Smooth muscle cell of the brain vasculature (primary cell): ENCODE data around the gene ACSS1.

ENCODE experiments used
- DNase-seq: peaks from one replicate; pipeline ENCODE4 v3.0.0-alpha.2; 2012; ENCODE audit warnings: low read depth, low spot score

The ACSS1 gene

DNA sequence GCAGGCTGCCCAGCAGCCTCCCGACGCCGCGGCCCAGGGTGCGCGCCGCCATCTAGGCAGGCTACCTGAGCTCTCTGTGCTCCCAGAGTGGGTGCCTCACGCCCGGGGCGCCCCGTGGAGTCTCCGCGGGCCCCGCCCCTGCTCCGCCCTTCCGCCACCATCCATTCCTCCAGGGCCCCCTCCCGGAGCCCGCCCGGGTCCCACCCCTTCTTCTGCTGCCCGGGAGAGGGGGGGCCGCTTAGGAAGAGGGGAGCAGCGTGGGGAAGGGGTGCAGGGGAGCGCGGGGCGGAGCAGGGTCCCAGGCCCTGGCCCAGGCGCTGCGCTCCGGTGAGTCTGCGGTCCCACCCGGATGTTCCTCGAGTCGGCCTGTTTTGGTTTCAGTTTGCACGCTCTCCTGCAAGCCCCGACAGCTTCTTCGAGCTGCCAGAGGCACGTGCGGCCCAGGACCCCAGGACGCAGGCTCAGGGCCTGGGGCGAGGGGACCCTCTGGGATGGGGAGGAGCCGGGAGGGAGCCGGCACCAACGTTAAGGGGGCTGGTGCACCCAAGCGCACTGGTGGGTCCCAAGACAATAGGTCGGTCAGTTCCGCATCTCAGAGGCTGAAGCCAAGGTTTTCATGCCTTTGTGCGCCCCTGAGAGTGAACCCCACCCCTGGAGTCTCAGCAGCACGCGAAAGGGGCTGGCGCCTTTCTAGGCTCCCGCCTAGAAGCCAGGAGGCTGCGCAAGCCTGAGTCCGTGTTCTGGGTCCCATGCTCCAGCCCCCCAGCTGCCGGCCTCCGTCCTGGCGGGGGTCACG is at the start of gene ACSS1:
TSS of gene ACSS1 (minus strand) at position 89 of the 796 bp plus-strand sequence. CDS start at position 52, 37 bp downstream.
- DNase-seq, result no peak

DNA sequence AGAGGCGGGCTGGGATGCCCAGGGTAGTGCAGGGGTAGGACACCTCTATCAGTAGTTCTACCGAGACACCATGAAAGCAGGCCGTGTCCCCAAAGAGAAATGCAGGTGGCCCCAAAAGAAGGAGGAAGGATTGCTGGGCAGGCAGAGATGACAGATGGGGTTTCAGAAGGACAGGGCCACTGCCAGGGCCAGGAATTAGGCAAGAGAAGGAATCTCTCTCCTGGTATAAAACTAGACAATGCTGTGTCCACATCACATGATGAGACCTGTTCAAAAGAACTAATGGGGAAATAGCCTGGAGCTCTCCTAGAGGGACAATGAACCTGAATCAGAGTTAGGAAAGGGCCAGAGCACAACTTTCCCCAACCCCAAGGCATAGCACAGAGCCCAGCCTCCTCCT is 45.6 kb upstream of the ACSS1 start:
- no peak for DNase-seq

DNA sequence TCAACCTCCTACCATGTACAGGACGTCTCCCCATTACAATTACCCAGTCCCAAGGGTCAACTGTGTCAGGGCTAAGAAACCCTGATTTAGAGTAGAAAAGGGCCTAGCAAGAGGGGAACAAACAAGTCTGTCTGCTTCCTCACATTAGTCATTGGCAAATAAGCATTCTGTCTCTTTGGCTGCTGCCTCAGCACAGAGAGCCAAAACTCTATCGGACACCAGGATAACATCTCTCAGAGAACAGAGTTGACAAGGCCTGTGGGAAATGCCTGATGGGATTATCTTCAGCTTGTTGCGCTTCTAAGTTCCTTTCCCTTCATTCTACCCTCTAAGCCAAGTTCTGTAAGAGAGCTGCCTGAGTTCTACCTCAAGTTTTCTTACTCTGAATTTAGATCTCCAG is 43.0 kb upstream of the ACSS1 start:
- no peak for DNase-seq

DNA sequence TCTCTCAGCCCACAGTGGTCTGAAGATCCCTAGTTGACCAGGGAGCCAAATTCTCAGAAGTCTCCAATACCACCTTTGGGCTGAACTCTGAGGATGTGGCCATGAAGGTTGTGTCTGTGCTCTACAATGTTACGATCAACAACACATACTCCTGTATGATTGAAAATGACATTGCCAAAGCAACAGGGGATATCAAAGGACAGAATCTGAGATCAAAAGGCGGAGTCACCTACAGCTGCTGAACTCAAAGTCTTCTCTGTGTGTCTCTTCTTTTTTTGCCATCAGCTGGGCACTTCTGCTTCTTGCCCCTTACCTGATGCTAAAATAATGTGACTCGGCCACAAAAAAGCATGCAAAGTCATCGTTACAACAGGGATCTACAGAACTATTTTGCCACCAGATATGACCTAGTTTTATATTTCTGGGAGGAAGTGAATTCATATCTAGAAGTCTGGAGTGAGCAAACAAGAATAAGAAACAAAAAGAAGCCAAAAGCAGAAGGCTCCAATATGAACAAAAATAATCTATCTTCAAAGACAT is 41.7 kb upstream of the ACSS1 start:
- DNase-seq, result no peak

DNA sequence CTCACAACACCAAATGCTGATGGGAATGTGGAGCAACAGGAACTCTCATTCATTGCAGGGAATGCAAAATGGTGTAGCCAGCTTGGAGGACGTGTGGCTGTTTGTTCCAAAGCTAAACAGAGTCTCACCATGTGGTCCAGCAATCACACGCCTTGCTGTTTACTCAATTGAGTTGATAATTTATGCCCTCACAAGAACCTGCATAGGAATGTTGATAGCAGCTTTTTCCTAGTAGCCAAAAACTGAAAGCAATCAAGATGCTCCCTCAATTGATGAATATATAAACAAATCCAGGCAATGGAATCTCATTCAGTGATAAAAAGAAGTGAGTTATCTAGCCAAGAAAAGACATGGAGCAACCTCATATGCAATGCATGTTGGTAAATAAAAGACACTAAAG is 39.6 kb upstream of the ACSS1 start:
- no peak for DNase-seq

DNA sequence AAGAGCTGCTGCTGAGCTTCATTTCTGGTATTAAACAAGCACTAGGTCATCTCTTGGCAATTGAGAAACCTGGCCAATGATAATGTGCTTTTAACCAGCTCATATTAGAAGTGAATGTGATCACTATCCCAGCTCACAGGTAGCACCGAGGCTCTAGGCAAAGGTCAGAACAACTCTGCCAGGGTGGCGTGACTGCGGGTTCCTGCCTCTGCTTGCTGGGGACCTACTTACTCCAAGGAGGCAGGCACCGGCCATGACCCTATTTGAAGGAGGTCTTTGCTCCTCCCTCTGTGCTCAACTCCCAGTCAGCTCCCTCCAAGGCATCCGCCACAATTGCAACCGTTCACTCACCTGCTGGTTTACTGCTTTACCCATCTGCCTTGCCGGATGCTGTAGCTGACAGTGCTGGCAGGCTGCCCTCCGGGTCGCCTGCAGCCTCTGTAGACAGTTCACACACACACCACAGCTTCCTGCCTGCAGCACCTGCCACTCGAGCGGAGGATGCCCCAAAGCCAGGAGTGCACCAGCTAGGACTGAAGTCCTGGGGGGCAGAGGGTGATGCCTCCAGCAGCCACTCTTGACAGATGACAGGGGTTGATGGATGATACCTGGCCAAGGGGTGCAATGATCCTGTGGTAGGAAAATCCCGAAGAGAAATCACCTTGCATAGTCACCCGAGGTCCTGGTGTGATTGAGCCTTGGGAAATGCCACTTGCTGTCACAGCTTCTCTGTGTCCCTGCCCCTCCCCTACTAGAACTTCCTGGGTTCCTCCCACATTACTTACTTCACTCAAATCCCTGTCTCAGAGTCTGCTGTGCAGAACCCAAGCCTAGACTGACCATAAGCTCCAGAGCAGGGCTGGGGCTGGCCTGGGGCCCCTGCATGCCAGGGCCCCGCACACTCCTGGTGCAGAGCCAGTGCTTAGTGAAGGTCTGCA is 32.8 kb upstream of the ACSS1 start:
- no peak for DNase-seq

DNA sequence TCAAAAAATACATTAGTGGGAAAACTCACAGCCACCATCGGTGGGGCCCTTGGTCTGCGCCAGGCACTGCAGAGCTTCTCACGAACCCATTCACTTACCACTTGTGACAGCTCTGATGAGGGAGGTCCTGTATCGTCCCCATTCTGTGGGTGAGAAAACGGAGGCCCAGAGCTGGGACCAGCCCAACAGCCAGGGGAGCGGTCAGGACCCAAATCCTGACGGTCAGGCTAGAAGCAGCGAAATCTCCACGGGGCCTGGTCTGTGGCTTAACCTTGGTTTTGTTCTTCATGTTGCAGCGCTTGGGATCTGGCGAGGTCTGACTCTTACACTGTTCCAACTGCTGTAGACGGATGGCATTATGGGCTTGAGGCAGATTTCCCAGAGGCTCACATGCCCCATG is 31.7 kb upstream of the ACSS1 start:
- no peak for DNase-seq

DNA sequence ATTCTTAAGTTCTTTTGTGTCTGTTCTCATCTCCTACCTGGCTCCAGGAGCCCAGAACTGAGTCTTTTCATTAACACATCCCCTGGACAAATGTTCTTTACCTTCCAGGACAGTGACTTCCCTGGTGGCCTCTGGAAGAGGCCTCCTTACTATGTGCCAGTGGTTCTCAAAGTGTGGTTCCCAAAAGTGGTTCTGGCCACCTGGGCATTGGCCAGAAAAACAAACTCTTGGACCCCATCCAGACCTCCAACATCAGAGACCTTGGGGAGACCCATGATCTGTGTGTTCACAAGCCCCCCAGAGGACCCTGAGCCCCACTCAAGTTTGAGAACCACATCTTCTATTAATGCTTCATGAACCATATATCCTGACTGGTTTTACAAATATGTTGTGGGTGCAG is 31.2 kb upstream of the ACSS1 start:
- no peak for DNase-seq

DNA sequence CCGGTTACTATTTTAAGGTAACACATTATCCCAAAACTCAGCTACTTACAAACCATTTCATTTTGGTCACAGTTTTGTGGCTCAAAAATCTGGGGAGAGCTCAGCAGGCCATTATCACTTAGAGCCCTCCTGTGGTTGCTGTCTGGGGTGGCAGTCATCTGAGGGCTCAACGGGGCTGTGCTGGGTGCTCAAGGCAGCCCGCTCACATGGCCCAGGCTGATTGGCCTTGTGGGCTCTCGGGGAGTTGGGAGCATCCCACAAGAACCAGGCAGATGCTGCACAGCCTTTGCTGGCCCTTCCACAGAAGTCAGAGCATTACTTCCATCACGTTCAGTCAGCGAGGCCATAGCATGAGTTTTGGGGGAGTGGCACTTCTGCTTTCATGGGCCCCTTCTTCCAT is 30.3 kb upstream of the ACSS1 start:
- DNase-seq, result no peak

DNA sequence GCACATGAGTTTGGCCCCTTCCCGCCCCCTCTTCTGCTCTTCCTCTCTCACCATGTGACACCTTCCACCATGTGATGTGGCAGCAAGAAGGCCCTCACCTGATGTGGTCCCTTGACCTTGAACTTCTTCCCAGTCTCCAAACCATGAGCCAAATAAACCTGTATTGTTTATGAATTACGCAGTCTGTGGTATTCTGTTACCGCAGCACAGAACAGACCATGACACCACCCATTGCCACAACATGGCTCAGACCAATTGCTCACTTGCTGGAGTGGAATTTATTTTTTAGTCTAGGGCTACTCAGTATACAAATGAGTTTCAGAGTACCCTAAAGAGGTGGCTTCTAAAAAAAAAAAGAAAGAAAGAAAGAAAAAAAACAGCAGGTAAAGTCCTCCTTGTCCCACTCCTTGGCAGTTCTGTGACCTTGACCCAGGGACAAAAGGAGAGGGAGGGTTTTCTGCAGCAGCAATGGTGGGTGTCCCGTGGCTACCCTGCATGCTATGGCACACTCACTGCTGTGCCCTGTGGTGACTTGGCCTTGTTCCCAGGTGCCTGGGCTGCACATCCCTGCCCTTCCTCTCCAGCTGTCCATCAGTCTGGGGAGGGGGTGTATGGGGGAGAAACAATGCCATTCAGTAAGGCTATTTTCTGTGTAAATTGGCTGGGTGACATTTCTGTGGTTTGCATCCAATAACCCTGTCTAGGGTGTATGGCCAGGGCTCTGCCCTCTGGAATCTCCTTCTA is 29.4 kb upstream of the ACSS1 start:
- no peak for DNase-seq

DNA sequence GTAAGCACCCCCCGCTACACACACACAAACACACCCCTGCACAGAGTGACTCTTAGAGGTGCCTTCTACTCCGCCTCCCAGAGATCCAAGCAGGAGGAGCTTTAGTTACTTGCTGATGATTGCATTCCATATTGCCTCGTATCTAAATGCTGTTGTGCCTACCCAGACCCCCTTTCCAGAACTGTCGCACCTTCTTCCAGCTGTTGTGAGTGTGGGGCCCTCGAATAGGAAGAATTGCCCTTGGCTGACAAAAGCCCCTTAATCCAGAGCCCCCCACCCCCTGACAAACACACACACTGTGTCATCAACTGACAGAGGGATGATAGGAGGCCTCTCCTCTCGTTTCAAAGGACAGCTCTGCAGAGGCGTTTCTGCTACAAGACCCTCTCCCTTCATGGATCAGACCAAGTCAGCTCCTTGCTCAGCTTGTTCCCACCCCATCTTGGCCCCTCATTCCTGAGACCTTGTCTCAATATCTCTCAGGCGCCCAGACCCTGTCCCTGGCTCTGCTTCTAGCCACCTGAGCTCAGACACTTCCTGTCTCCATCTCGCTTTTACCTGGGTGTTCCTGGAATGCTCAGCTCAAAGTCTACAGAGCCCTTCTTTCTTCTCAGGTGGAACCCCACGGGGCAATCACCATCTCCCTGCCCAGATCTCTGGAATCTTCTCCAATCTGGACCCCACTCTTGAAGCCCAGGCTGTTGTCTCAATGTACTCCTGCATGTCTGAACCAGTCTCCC is 28.0 kb upstream of the ACSS1 start:
- no peak for DNase-seq

DNA sequence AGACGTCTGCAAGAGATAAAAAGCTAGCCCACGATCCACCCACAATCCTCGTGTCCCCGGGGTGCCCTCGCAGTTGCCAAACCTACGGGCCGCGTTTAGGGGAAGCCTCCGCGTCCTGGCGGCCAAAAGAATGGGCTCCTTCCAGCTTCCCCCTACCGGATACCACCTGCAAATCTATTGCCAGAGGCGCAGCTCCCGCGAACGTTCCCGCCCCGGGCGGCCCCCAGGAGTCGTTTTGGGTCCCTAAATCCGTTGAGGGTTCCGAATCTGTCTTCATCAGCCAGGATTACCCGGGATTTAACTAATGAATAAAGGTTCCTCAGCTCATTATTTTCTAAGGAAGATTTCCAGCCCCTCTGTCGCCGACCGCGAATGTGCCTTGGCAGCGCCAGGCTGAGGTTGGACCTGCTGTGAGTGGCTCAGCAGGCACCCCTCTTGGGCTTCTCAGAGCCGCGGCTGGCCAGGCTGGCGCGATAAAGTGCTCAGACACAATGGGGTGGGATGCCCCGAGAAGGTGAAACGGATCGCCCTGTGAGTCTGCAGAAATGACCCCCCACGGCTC is 26.8 kb upstream of the ACSS1 start:
- no peak for DNase-seq

DNA sequence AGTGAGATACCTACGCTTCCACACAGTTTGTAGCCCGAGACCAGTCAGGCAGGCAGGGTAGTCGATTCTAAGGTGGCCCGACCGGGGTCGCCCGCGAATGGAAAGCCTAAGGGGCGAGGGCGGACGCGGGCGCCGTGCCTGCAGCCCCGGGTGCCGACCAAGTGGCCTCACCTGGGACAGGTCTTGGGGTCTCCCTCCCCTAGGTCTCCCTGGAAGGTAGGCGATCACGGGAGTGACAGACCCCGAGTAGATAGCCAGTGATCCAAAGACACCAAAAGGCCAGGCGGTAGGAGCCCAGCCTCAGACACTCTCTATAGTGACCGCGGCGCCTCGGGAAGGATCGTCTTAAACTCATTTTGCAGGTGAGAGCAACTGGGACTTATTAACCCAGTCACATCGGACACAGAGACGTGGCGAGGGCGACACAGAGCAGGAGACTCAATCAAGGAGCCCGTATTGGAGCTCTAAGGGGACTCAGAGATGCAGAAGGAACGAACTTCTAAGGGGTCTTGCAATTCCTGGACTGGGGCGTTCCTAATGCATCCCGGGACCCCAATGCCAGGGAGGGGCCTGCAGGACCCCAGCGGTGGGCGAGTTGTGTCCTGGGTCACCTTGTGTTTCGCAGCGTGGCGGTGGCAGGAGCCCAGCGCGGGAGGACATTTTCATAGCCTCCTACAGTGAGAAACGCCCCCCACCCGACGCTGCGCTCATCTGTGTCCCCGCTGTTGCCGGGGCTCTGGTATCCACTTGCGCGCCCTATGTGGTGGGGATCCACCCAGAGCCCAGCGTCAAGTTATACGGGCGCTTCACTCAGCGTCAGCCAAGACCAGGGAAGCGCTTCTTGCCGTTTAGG is 26.1 kb upstream of the ACSS1 start:
- DNase-seq, result no peak

DNA sequence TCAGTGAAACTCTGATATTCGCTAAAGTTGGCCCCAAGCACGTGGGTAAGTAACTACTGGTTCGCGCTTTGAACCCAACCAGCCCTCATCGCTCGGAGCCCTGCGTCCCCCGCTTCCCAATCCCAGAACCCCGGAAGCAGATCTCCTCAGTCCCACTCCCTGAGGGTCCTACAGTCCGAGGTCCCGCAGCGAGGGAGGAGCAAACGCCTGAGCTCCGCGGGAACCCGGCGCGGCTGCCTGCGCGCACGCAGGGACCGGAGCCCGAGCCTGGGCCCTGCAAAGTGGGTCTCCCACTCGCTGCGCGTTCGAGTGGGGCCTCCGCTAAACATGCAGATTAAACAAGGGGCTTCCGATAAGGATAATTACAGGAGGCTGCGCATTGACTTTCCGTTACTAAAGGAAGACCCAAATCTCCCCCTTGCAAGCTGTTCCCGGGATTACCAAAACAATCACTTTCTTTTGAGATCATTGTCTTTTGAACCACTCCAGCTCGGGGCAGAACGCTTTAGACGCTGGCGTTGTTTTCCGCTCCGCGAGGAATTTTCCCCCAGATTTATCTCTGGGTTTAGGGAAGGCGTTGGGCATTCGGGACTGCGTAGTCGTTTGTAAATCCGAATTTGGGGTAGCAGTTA is 25.3 kb upstream of the ACSS1 start:
- DNase-seq, result no peak

DNA sequence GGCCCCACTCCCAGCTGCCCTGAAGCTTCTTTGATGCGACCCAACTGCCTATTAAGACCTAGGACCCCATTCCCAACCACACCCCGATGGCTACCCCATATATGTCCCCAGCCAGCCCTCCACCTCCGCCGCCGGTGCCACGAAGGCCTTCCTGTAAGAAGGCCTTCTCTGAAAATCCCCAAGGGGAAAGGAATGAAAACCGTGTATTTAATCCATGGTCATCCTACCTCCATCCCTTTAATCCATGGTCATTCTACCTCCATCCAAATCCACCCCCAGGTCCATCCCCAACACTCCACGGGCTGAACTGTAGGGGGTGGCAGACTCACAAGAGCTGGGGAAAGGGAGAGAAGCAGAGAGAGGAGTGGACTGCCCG is 24.5 kb upstream of the ACSS1 start:
- no peak for DNase-seq

DNA sequence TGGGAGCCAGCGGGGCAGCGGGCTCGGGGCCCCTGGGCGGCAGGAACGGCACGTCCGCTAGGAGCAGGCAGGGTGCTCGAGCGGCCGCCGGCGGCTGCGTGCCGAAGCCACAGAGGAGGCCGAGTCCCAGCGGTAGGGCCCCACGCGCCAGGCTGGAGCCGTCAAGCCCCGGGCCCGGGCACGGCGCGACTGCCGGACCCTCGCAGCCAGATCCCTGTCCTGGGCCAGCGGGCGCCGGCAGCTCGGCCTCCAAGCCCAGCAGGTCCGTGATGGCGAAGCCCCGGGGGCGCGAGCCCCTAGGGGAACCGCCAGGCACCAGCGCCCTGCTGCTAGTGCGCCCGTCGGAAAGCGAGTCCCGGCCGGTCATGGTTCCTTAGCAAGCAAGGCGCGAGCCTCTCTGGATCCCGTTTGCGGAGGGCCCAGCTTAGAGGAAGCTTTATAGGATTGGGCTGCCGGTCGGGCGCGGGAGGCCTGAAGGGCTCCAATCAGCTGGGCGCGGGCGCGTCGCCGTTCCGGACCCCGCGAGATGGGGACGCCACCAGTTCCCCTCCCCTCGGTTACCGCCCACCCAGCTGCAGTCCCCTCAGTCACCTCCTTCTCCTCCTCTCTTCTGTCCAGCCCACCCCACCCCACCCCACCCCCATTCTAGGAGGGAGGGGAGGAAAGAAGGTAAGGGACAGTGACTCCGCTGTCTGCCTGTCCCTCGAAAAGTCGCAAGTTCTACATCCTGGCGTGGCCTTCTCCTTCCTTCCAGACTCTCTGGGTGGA is 24.0 kb upstream of the ACSS1 start, which contains the start of gene VSX1:
TSS of gene VSX1 (minus strand) at position 412 of the 768 bp plus-strand sequence. CDS start at position 367, 45 bp downstream.
- DNase-seq, result no peak

DNA sequence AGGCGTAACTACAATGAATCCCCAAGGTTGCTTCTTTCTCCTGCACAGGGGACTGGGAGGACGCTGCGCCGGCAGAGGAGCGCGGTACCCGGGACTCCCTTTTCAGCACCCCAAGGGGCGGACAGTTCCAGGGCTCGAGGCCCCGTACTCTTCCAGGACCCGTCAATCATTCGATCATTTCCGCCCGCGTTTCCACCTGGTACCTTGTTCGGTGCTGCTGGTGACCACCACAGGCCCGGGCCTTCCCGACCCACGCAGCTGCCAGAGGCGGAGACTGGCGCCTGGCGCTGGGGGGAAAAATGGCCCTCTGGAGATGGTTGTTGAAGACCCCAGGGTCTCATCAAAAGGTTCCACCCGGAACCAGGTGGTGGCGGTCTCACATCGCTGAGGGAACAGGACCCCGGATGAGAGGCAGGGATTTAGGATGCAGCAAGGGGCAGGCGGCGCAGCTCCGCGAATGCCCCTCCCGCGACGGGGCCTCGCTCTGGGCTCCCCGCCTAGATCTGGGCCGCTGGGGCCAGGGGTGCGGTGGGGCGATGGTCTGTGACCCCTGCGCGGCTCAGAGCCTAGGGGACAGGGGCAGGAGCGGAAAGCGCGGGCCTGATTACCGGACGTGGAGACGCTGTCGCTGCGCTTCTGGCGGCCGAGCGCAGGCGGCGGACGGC is 23.3 kb upstream of the ACSS1 start:
- DNase-seq, result no peak

DNA sequence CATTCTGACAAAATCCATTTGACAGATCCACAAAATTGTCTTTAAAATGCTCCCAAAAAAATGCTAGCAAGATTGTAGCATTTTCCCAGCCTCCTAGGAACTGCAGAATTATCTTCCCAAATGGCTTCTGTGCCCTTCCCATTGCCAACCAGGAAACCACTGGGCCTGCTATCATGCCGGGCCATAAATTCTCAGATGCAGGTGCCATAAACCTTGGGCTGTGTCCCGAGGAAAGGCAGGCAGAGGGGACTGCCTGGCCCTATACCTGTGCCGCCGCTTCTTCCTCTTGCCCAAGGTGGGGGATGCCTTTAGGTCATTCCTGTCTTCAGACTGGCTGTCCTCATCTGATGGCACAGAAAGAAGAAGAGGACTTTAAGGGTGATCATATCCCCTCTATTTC is 21.2 kb upstream of the ACSS1 start:
- DNase-seq, result no peak
